GM23338 (cell line): ENCODE results near the gene GRID1.

Experiments used
- CREB1 ChIP-seq: fragments of 250-450 bp; sonication (Bioruptor Pico); IDR thresholded peaks from 2 replicates; pipeline ENCODE4 v1.5.0; 2020; ENCODE audit warnings: low read depth, mild to moderate bottlenecking, moderate library complexity
- EZH2 ChIP-seq: fragments of 200-600 bp; sonication (generic); IDR thresholded peaks from one replicate; pipeline ENCODE4 v1.8.0; 2017; ENCODE audit warnings: antibody characterized with exemption, mild to moderate bottlenecking, low read depth; ENCODE audit not compliant: unreplicated experiment
- EZH2phosphoT487 ChIP-seq: fragments of 200-600 bp; sonication (generic); IDR thresholded peaks from one replicate; pipeline ENCODE4 v1.8.1; 2018; ENCODE audit warnings: antibody characterized with exemption; ENCODE audit not compliant: unreplicated experiment
- JUNB ChIP-seq: IDR thresholded peaks from one replicate; pipeline ENCODE4 v1.6.1; 2016; ENCODE audit warnings: antibody characterized with exemption; ENCODE audit not compliant: unreplicated experiment
- NANOG ChIP-seq: IDR thresholded peaks from 2 replicates; pipeline ENCODE4 v1.6.1; 2016; ENCODE audit warnings: antibody characterized with exemption, borderline replicate concordance
- POLR2AphosphoS5 ChIP-seq: IDR thresholded peaks from 2 replicates; pipeline ENCODE4 v1.6.1; 2016; ENCODE audit warnings: antibody characterized with exemption, low read depth
- STAT1 ChIP-seq: IDR thresholded peaks from one replicate; pipeline ENCODE4 v1.6.1; 2016; ENCODE audit warnings: antibody characterized with exemption; ENCODE audit not compliant: unreplicated experiment
- ZNF114 ChIP-seq: fragments of 250-450 bp; sonication (Bioruptor Pico); IDR thresholded peaks from 2 replicates; pipeline ENCODE4 v1.5.0; 2020; ENCODE audit warnings: mild to moderate bottlenecking, moderate library complexity
- ZNF331 ChIP-seq: fragments of 250-450 bp; sonication (Bioruptor Pico); IDR thresholded peaks from 2 replicates; pipeline ENCODE4 v1.5.0; 2020; ENCODE audit warnings: low read depth, mild to moderate bottlenecking, moderate library complexity
- TF ChIP-seq, protein P1 (sequence below), 2 experiments: fragments of 200-600 bp in 1 of 2; sonication (generic) in 1 of 2; conservative IDR thresholded peaks; 2 replicates each; pipeline versions ENCODE4 v1.5.1 to v1.6.1; 2016 to 2017; ENCODE audit warnings: antibody characterized with exemption in 2 of 2, low read depth in 2 of 2, mild to moderate bottlenecking in 2 of 2, moderate library complexity in 1 of 2
- TF ChIP-seq, protein P2 (sequence below): IDR thresholded peaks from one replicate; pipeline ENCODE4 v1.6.1; 2018; ENCODE audit warnings: antibody characterized with exemption; ENCODE audit not compliant: unreplicated experiment
- TF ChIP-seq, protein P3 (sequence below): fragments of 250-450 bp; sonication (Bioruptor Pico); IDR thresholded peaks from 2 replicates; pipeline ENCODE4 v1.5.0; 2020; ENCODE audit warnings: mild to moderate bottlenecking, moderate library complexity
- TF ChIP-seq, protein P4 (sequence below): IDR thresholded peaks from 2 replicates; pipeline ENCODE4 v1.6.1; 2016; ENCODE audit warnings: antibody characterized with exemption

DNA sequence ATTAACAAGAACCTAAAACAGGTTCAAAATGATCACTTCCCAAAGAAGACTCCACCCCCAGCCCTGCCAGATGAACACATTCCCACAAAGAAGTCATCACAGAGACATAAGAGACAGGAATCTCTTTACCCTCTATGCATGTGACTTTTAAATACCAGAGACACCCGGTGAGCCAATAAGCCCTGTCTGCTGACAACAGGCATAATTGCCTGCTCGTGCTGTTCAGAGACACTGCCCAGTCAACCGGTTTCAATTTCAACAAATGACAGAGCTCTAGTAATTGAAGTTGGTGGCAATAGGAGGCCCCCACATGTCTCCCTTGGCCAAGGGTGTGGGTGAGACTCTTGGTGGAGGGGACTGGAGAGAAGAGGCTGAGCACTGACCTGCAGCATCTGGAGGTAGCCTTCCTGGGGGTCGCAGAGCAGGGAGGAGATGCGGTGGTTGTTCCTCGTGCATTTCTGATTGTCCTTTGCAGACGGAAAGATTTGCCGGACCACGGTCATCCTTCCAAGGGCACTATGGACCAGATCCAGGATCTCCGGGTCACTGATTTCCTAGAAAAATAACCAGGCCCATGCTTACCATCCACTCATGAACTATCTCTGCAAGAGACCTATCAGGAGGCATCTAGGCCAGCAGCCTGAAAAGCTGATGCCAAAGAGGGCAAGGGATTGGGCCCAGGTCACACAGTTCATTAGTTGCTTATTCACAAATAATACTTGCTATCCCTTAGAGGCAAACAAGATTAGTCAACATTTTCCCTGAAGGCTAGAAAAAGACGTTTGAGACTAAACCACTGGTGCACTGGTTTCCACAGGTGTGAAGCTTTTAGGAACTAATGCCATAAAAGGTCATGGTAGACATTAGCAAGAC, 497.7 kb downstream of the GRID1 start:
- TF ChIP-seq, protein P1, sequence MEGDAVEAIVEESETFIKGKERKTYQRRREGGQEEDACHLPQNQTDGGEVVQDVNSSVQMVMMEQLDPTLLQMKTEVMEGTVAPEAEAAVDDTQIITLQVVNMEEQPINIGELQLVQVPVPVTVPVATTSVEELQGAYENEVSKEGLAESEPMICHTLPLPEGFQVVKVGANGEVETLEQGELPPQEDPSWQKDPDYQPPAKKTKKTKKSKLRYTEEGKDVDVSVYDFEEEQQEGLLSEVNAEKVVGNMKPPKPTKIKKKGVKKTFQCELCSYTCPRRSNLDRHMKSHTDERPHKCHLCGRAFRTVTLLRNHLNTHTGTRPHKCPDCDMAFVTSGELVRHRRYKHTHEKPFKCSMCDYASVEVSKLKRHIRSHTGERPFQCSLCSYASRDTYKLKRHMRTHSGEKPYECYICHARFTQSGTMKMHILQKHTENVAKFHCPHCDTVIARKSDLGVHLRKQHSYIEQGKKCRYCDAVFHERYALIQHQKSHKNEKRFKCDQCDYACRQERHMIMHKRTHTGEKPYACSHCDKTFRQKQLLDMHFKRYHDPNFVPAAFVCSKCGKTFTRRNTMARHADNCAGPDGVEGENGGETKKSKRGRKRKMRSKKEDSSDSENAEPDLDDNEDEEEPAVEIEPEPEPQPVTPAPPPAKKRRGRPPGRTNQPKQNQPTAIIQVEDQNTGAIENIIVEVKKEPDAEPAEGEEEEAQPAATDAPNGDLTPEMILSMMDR (conservative IDR thresholded peaks at IDR 0.05; ENCODE audit: low read depth in 2 of 2): no peak
- TF ChIP-seq EZH2: no peak
- no peak for TF ChIP-seq CREB1
- TF ChIP-seq EZH2phosphoT487: no peak
- TF ChIP-seq, protein P2, sequence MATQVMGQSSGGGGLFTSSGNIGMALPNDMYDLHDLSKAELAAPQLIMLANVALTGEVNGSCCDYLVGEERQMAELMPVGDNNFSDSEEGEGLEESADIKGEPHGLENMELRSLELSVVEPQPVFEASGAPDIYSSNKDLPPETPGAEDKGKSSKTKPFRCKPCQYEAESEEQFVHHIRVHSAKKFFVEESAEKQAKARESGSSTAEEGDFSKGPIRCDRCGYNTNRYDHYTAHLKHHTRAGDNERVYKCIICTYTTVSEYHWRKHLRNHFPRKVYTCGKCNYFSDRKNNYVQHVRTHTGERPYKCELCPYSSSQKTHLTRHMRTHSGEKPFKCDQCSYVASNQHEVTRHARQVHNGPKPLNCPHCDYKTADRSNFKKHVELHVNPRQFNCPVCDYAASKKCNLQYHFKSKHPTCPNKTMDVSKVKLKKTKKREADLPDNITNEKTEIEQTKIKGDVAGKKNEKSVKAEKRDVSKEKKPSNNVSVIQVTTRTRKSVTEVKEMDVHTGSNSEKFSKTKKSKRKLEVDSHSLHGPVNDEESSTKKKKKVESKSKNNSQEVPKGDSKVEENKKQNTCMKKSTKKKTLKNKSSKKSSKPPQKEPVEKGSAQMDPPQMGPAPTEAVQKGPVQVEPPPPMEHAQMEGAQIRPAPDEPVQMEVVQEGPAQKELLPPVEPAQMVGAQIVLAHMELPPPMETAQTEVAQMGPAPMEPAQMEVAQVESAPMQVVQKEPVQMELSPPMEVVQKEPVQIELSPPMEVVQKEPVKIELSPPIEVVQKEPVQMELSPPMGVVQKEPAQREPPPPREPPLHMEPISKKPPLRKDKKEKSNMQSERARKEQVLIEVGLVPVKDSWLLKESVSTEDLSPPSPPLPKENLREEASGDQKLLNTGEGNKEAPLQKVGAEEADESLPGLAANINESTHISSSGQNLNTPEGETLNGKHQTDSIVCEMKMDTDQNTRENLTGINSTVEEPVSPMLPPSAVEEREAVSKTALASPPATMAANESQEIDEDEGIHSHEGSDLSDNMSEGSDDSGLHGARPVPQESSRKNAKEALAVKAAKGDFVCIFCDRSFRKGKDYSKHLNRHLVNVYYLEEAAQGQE: no peak
- no peak for TF ChIP-seq POLR2AphosphoS5
- TF ChIP-seq, protein P3, sequence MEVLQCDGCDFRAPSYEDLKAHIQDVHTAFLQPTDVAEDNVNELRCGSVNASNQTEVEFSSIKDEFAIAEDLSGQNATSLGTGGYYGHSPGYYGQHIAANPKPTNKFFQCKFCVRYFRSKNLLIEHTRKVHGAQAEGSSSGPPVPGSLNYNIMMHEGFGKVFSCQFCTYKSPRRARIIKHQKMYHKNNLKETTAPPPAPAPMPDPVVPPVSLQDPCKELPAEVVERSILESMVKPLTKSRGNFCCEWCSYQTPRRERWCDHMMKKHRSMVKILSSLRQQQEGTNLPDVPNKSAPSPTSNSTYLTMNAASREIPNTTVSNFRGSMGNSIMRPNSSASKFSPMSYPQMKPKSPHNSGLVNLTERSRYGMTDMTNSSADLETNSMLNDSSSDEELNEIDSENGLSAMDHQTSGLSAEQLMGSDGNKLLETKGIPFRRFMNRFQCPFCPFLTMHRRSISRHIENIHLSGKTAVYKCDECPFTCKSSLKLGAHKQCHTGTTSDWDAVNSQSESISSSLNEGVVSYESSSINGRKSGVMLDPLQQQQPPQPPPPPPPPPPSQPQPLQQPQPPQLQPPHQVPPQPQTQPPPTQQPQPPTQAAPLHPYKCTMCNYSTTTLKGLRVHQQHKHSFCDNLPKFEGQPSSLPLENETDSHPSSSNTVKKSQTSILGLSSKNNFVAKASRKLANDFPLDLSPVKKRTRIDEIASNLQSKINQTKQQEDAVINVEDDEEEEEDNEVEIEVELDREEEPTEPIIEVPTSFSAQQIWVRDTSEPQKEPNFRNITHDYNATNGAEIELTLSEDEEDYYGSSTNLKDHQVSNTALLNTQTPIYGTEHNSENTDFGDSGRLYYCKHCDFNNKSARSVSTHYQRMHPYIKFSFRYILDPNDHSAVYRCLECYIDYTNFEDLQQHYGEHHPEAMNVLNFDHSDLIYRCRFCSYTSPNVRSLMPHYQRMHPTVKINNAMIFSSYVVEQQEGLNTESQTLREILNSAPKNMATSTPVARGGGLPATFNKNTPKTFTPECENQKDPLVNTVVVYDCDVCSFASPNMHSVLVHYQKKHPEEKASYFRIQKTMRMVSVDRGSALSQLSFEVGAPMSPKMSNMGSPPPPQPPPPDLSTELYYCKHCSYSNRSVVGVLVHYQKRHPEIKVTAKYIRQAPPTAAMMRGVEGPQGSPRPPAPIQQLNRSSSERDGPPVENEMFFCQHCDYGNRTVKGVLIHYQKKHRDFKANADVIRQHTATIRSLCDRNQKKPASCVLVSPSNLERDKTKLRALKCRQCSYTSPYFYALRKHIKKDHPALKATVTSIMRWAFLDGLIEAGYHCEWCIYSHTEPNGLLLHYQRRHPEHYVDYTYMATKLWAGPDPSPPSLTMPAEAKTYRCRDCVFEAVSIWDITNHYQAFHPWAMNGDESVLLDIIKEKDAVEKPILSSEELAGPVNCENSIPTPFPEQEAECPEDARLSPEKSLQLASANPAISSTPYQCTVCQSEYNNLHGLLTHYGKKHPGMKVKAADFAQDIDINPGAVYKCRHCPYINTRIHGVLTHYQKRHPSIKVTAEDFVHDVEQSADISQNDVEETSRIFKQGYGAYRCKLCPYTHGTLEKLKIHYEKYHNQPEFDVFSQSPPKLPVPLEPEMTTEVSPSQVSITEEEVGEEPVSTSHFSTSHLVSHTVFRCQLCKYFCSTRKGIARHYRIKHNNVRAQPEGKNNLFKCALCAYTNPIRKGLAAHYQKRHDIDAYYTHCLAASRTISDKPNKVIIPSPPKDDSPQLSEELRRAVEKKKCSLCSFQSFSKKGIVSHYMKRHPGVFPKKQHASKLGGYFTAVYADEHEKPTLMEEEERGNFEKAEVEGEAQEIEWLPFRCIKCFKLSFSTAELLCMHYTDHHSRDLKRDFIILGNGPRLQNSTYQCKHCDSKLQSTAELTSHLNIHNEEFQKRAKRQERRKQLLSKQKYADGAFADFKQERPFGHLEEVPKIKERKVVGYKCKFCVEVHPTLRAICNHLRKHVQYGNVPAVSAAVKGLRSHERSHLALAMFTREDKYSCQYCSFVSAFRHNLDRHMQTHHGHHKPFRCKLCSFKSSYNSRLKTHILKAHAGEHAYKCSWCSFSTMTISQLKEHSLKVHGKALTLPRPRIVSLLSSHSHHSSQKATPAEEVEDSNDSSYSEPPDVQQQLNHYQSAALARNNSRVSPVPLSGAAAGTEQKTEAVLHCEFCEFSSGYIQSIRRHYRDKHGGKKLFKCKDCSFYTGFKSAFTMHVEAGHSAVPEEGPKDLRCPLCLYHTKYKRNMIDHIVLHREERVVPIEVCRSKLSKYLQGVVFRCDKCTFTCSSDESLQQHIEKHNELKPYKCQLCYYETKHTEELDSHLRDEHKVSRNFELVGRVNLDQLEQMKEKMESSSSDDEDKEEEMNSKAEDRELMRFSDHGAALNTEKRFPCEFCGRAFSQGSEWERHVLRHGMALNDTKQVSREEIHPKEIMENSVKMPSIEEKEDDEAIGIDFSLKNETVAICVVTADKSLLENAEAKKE (CRISPR knock-in tag): no peak
- TF ChIP-seq, protein P4, sequence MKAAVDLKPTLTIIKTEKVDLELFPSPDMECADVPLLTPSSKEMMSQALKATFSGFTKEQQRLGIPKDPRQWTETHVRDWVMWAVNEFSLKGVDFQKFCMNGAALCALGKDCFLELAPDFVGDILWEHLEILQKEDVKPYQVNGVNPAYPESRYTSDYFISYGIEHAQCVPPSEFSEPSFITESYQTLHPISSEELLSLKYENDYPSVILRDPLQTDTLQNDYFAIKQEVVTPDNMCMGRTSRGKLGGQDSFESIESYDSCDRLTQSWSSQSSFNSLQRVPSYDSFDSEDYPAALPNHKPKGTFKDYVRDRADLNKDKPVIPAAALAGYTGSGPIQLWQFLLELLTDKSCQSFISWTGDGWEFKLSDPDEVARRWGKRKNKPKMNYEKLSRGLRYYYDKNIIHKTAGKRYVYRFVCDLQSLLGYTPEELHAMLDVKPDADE: no peak
- TF ChIP-seq JUNB: no peak
- no peak for TF ChIP-seq STAT1
- no peak for TF ChIP-seq ZNF331
- TF ChIP-seq NANOG: no peak
- TF ChIP-seq ZNF114 (CRISPR knock-in tag): no peak
